GM21825 (cell line): ENCODE results near the gene ZNHIT1.
"Not testable (repeated sequence)": the region's sequence is repeated elsewhere in the genome, so short reads cannot be mapped to it uniquely, and the experiment has no call there.

Experiments used
- ATAC-seq: cut with Tn5 transposase; IDR thresholded peaks from one replicate; pipeline ENCODE4 v1.9.1; 2021; ENCODE audit warnings: mild to moderate bottlenecking, moderate library complexity; ENCODE audit not compliant: unreplicated experiment

The ZNHIT1 gene

DNA sequence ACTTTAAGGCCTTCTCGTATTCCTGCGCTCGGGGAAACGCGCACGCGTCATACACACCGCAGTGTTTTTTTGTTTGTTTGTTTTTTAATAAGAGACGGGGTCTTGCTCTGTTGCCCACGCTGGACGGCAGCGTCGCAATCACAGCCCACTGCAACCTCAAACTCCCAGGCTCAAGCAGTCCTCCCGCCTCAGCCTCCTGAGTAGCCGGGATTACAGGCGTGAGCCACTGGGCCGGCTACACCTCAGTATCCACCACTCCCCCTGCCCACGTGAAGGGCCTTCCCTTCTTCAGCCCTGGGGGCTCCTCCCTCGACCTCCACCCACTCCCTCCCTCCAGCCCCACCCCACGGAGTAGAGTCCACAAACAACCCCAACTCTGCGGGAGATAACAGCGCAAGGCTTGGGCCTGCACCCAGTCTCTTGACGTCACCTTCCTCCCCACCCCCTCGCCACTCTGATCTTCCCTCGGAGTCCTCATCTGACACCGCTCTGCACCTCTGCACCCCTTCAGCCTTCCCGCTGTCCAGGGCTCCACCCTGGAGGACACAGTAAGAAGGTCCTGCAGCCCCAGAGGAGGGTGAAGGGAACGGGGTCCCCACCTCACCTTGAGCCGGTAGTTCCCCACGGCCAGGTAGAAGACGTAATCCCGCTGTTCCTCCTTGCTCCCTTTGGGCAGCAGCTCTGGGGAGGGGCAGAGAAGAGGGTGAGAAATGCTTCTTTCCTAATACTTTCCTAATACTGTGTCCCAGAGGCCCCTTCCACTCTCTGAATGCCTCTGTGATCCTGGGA, 22.5 kb downstream of the ZNHIT1 start:
- ATAC-seq = no peak

DNA sequence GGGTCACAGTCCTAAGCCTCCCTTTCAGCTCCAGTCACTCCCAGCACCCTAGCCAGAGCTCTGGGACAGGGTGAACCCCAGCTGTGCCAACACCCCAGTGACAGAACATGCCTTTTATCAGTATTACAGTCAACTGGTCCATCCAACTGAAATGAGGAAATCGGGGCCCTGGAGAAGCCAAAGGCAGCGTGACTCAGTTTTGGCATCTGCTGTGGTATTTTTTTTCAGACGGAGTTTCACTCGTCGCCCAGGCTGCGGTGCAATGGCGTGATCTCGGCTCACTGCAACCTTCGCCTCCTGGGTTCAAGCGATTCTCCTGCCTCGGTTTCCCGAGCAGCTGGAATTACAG, 23.0 kb downstream of the ZNHIT1 start:
- no peak for ATAC-seq

DNA sequence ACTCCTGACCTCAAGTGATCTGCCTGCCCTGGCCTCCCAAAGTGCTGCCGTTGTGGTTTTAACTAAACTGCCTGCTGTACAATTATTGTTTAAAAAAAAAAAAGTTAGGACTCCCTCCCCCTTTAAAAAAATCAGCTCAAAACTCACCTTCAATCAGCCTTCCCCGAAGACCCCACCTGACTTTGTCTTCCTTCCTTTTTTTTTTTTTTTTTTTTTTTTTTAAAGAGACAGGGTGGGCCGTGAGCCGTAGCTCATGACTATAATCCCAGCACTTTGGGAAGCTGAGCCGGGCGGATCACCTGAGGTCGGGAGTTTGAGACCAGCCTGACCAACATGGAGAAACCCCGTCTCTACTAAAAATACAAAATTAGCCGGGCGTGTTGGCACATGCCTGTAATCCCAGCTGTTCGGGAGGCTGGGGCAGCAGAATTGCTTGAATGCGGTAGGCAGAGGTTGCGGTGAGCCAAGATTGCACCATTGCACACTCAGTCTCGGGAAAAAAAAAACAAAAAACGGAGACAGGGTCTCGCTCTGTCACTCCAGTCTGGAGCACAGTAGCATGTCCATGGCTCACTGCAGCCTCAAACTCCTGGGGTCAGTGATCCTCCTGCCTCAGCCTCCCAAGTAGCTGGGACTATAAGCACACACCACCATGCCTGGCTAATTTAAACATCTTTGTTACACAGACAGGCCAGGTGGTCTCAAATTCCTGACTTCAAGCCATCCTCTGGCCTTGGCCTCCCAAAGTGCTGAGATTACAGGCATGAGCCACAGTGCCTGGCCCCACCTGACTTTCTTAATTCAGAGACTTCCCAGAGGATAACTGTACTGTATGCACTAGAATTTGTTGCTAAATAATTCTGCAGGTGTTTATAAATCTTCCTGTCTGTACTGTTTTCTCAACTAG, 23.7 kb downstream of the ZNHIT1 start:
- no peak for ATAC-seq

DNA sequence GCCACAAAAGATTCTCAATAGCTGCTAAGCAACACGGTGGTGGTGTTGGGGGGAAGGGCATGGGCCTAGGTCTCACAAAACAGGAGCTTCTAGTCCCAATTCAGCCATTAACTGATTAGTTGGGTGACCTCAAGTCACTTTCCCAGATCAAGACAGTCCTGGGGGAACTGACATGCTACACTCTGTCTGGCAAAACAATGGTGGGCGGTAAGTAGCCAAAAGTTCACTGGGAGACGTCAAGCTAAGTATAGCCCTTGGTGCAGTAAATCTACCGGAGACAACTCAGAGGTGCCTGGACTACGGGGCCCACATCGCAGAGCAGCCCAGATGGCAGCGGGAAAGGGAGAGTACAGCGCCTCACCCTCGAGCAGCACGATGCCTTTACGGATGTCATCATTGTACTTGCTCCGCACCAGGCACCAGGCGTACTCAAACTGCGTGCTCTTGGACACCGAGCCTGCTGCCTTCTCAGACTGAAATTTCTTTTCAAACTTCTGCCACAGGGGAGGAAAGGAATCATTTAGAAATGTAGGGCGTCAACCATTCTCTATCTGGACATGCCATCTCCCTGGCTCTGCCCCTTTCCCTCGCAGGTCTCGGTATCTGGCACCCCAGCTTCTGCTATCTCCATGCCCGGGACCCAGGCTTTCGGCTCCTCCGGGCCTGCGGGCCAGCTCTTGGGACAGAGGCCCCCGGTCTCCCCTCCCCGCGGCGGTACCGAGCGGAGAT, 25.8 kb downstream of the ZNHIT1 start:
- no peak for ATAC-seq

DNA sequence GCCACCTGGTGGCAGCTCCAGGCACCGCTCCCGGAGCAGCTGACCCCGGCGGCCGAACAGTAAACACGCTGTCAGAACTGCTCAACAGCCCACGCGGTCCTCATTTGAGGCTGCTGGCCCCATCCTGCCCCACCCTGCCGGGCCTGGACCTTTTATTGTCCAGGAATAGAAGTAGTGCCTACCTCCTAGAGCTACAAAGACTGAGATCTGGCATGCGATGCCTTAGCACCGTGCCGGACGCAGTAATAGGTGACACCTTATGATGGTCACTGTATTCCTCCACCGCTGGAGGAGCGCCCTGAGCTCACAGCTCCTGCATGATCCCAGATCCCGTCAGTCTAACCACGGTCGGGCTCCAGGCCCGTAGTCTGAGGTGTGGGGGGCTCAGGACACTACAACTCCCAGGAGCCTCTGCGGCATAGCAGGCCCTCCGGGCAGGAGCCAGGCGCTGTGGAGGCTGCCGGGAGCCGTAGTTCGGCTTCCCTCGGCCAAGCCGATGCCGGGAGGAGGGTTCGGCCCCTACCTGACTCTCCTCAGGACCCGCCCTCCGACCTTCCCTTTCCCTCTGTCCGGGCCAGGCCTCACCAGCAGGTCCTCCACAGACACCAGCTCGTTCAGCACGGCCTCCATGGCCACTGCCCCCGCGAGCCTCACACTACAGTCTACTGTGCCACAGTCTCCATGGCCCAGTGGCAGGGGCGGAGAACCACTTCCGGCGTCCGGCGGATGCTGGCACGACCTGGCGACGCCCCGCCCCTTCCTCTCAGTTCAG, 26.6 kb downstream of the ZNHIT1 start, which contains the start of gene FIS1:
Gene FIS1, minus strand, starts transcription at position 707 of the 772 bp plus-strand sequence. Its CDS starts 77 bp downstream, at position 630.
- peak; percentile 87 for ATAC-seq

DNA sequence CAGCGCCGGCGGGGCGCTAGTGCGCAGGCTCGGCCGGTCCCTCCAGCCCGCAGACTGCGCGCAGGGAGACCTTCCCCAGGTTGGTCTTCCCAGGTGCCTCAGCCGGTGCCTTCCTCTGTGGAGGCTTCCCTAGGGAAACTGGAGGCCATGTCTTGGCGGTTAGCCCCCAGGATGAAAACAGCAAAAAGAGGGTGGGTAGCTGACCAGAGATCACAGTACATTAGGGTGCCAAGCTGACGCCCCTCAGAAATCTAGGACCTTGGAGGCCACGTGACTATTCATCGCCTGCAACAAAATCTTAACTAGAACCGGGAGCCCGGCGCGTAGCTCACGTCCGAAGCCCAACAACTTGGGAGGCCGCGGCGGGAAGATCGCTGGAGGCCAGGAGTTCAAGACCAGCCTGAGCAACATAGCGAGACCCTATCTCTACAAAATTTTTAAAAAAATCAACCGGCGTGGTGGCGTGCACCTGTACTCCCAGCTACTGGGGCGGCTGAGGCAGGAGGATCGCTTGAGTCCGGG, 27.2 kb downstream of the ZNHIT1 start:
- no peak for ATAC-seq

DNA sequence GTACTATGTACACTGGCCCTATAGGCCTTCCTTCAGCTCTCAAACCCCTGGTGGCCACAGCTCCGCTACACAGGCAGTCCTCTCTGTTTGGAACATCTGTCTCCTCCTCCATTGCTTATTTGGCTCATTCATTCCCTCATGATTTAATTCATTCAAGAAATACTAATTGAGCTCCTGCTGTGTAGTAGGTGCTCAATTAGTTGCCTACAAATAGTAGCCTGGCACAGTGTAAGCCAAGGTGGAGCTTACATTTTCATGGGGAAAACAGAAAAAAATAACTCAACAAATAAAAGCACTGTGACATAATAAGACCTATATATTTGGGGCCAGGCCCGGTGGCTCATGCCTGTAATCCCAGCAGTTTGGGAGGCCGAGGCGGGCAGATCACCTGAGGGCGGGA, 30.3 kb downstream of the ZNHIT1 start:
- ATAC-seq = no peak

DNA sequence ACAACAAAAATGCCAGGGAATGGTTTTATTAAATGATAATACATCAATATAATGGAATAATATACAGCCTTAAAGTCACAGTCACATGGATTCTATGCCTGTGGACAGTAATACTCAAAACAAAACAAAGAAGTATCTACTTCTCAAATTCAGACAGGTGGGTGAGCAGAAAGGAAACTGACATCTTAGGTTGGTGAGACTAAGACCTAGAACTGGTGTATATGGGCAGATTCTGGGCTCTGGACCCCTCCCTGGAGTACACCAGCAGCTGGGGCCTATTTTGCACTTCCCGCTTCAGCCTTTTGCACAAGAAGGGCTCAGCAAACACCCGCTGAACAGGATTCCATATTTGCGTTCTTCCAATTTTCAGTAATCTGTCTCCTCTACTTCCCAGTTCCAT, 32.4 kb downstream of the ZNHIT1 start:
- no peak for ATAC-seq

DNA sequence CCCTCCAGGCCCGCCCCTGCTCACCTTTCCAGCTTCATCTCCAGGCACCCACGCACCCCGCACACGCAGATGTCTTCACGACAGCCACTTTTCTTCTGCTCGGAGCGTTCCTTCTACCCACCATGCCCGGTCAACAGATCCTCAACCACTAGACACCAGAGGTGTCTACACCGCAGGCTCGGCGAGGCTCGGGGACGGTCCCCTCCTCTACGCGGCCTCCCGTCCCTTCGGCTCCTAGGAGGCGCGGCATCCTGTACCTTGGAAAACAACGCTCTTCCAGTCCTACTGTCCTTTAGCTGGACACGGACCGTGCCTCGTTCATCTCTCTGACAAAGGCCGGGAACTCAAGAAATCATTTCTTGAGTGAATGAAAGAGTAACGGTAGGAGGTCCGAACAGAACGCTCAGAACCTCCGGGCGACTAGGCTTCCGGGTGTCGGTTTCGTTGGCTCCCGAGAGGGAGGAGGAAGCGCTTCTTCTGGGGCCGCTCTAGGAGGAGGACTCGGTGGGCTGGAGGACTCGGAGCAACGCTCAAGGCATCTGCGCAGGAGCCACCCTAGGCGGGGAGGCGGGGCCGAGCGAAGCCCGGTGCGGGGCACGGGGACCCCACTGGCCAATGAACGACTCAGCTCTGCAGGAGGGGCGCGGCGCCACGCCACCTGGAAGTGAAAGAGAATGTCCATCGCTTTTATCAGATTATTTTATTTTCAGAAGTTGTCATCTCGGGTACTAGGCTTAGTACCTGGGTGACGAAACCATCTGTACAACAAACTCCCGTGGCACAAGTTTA, 34.1 kb downstream of the ZNHIT1 start:
- ATAC-seq = peak; percentile 95

DNA sequence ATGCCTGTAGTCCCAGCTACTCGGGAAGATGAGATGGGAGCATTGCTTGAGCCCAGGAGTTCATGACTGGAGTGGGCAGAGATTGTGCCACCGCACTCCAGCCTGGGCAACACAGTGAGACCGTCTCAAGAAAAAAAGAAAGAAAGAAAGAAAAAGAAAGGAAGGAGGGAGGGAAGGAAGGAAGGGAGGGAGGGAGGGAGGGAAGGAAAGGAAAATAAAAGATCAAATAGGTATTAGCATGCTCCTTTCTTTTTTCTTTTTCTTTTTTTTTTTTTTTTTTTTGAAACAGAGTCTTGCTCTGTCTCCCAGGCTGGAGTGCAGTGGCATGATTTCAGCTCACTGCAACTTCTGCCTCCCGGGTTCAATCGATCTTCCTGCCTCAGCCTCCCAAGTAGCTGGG, 35.2 kb downstream of the ZNHIT1 start:
- not testable (repeated sequence) for ATAC-seq

DNA sequence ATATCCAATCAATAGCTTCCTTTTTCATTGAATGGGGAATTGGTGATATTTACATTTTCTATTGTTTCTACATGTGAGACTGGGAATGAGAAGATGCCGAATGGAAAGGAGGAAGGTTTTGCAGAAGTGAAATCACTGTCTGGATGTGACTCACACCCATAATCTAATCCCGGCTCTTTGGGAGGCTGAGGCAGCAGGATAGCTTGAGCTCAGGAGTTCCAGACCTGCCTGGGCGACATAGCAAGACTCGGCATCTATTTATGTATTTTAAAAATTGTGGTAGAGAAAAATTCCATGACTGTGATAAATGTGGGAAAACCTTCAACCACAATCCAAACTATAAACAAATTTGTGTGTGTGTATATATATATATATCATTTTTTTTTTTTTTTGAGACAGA, 37.8 kb downstream of the ZNHIT1 start:
- no peak for ATAC-seq

DNA sequence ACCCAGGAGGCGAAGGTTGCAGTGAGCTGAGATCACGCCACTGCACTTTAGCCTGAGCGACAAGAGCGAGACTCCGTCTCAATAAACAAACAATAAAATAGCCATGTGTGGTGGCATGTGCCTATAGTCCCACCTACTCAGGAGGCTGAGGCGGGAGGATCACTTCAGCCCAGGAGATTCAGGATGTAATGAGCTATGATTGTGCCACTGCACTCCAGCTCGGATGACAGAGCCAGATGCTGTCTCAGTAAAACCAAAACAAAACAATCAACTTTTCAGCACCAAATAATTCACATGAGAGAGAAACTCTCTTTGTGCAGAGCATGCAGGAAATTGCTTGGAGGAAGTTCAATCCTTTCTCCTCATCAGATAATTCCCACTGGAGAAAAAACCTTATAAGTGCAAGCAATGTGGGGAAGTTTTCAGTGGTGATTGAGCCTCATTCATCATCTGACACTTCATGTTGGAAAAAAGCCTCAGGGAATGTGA, 40.3 kb downstream of the ZNHIT1 start:
- no peak for ATAC-seq

DNA sequence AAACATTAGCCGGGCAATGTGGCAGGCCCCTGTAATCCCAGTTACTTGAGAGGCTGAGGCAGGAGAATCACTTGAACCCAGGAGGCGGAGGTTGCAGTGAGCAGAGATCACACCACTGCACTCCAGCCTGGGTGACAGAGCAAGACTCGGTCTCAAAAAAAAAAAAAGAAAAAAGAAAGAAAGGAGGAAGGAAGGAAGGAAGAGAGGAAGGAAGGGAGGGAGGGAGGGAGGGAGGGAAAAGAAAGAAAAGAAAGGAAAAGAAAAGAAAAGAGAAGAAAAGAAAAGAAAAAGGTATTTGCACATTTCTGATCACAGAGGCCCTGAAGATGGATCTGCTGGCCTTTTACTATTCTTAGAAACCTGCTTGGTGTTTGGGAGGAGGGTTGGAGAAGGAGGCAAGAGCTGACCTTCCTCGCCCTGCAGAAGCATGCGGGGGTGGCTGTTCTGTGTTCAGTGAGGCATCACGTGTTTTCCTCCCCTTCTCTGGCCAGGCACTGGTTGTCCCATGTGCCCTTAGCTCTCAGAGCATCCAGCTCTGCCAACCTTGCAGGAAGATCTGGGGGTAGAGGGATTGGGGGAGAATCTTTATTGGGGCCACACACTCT, 46.2 kb downstream of the ZNHIT1 start:
- ATAC-seq = not testable (repeated sequence)

DNA sequence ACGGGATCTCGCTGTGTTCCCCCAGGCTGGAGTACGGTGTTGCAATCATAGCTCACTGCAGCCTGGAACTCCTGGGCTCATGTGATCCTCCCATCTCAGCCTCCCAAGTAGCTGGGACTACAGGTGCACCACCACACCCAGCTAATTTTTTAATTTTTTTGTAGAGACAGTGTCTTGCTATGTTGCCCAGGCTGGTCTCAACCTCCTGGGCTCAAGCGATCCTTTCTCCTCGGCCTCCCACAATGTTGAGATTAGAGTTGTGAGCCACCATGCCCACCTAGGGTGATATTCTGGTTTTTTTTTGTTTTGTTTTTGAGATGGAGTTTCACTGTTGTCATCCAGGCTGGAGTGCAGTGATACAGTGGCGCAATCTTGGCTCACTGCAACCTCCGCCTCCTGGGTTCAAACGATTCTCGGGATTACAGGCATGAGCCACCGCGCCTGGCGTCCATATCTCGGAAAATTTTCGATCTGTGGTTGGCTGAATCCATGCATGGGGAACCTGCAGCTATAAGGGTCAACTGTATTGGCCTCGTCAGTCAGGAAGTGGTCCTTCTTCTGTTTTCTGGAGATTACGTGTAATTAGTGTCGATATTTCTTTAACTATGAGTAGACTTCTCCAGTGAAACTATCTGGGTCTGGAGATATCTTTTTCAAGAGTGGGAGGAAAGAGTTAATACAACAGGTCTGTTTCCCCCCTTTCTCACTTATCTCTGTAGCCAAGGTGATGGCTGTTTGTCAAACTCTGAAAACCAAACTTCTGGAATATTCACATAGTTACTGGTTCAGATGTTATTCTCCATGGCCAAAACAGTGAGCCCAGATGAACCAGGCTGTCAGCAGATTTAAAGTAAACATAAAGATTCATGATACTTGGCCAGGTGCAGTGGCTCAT, 47.9 kb downstream of the ZNHIT1 start:
- no peak for ATAC-seq

DNA sequence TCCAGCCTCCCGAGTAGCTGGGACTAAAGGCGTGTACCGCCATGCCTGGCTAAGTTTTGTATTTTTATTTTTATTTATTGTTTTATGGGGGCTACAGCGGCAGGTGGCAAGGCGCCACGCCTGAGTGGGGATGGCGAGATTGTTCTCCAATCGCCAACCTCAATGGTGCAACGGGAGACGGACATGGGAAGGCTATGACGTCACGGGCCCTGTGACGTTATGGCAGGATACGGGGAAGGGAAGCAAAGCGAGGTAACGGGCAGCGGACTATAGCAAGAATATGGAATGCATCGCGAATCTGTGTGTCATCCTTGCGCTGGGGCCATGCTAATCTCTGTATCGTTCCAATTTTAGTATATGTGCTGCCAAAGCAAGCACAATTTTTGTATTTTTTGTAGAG, 51.7 kb downstream of the ZNHIT1 start:
- no peak for ATAC-seq

DNA sequence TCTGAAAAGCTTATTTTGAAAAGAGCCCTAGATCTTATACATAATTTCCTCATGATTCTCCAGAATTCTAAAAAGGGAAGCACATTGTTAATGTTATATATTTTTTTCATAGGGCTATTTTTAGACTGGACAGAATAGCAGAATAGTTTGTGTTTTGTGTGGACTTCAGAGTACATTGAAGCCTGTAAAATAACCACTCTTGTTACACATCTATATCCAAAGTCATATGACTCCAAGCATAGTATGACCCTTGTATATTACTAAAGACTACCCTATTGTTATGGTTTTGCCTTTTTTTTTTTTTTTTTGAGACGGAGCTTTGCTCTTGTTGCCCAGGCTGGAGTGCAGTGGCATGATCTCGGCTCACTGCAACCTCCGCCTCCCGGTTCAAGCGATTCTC, 53.1 kb downstream of the ZNHIT1 start:
- ATAC-seq = no peak

DNA sequence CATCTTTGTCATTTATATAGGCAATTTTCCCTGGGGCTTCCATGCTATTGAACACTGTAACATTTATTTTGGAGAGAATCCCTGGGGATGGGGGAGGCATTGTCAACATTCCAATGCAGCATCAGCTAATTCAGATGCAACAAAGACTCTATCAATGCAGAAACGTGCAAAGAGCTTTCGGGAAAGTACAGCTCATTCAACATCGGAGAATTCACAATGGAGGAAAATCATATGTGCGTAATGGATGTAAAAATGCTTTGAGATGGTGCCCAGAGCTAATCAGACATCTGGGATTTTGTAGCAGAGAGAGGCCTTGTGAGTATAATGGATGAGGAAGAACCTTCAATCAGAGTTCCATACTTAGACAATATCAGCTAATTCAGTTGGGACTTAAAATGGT, 55.2 kb downstream of the ZNHIT1 start:
- ATAC-seq = no peak
